GM12878 (cell line): ENCODE measurements around the gene TFRC. TPM values are rescaled to one million over a fixed set of nuclear protein-coding genes. Genes with fewer than 3 reads are reported as not detected.

Experiments used
- ATAC-seq: fragments of 200-7000 bp; cut with Tn5 transposase; 3 replicates; pipeline ENCODE4 v1.9.1; 2020; ENCODE audit warnings: mild to moderate bottlenecking, moderate library complexity
- BruUV-seq: library from RNA; stranded (reverse); fragments of 400-500 nt; replicated peaks from 2 replicates; lab custom pipeline; 2021; lab: Mats Ljungman, UMichigan
- CTCF ChIA-PET: fragments of 300-600 bp; sonication (Branson Sonifier 250); formaldehyde crosslinking; extraction: SDS; loops from one replicate; lab custom pipeline; 2021; ENCODE audit warnings: inconsistent platforms; lab: Yijun Ruan, JAX
- POLR2A ChIA-PET: fragments of 350-600 bp; formaldehyde crosslinking; extraction: SDS; loops from one replicate; lab custom pipeline; 2021; ENCODE audit warnings: inconsistent platforms; lab: Charles Lee
- RAD21 ChIA-PET: fragments of 300-600 bp; sonication (Branson Sonifier 250); formaldehyde crosslinking; loops from one replicate; lab custom pipeline; 2023; ENCODE audit warnings: antibody characterized with exemption; ENCODE audit not compliant: unreplicated experiment; lab: Charles Lee
- SMC1A ChIA-PET: fragments of 300-600 bp; sonication (Branson Sonifier 250); formaldehyde crosslinking; loops from one replicate; lab custom pipeline; 2023; ENCODE audit not compliant: unreplicated experiment, uncharacterized antibody; lab: Charles Lee
- DNase-seq: peaks from one replicate; pipeline ENCODE4 v3.0.0-alpha.2; 2011; ENCODE audit warnings: low read depth, low spot score
- FAIRE-seq: peaks from 3 replicates; lab custom pipeline; 2011; peaks lifted over from hg19 to GRCh38; lab: Jason Lieb, UNC
- H2AFZ ChIP-seq: 2 replicates; pipeline ENCODE4 v1.6.0; 2011; ENCODE audit warnings: low read depth, low read length, control low read depth; ENCODE audit not compliant: control insufficient read depth
- H3K27ac ChIP-seq: 2 replicates; pipeline ENCODE4 v1.5.1; 2011; ENCODE audit warnings: control low read depth; ENCODE audit not compliant: control insufficient read depth, insufficient read depth
- H3K27me3 ChIP-seq, 2 experiments: replicated peaks in 1 of 2; 2 replicates each; pipeline versions ENCODE4 v1.6.0 to v1.6.1; 2011; ENCODE audit warnings: low read length in 1 of 2; ENCODE audit not compliant: control insufficient read depth in 2 of 2, insufficient read depth in 2 of 2
- H3K36me3 ChIP-seq, 2 experiments: 2 replicates each; pipeline ENCODE4 v1.5.1; 2011; ENCODE audit warnings: low read length in 1 of 2; ENCODE audit not compliant: control insufficient read depth in 2 of 2, insufficient read depth in 2 of 2
- H3K4me1 ChIP-seq: 2 replicates; pipeline ENCODE4 v1.6.1; 2011; ENCODE audit warnings: mild to moderate bottlenecking, low read length, moderate library complexity, mixed read lengths; ENCODE audit not compliant: control insufficient read depth, insufficient read depth
- H3K4me2 ChIP-seq: 2 replicates; pipeline ENCODE4 v1.6.0; 2011; ENCODE audit warnings: control low read depth; ENCODE audit not compliant: control insufficient read depth, insufficient read depth
- H3K4me3 ChIP-seq: fragments of 200-600 bp; sonication (generic); 2 replicates; pipeline ENCODE4 v1.5.1; 2016
- H3K79me2 ChIP-seq: 2 replicates; pipeline ENCODE4 v1.6.0; 2011; ENCODE audit warnings: low read length; ENCODE audit not compliant: control insufficient read depth, insufficient read depth
- H3K9ac ChIP-seq: 2 replicates; pipeline ENCODE4 v1.8.0; 2011; ENCODE audit warnings: low read length, control low read depth, mixed read lengths; ENCODE audit not compliant: control insufficient read depth, insufficient read depth
- H3K9me3 ChIP-seq: replicated peaks from 3 replicates; pipeline ENCODE4 v1.5.1; 2011; ENCODE audit warnings: mild to moderate bottlenecking, low read length; ENCODE audit not compliant: control insufficient read depth, insufficient read depth
- H4K20me1 ChIP-seq: 2 replicates; pipeline ENCODE4 v1.6.0; 2011; ENCODE audit not compliant: control insufficient read depth, insufficient read depth
- CEBPB ChIP-seq, 2 experiments: fragments of 150-350 bp in 1 of 2; IDR thresholded peaks; 2 replicates each; pipeline ENCODE4 v1.6.1; 2012 to 2014; ENCODE audit warnings: low read depth in 2 of 2, low read length in 2 of 2, borderline replicate concordance in 1 of 2, inconsistent platforms in 1 of 2
- ZBTB4 ChIP-seq: fragments of 450-650 bp; formaldehyde crosslinking; IDR thresholded peaks from 2 replicates; pipeline ENCODE4 v1.4.0; 2022; ENCODE audit warnings: mild to moderate bottlenecking, moderate library complexity
- WGBS: methylation state at CpG from one replicate; pipeline ENCODE4 v1.1.6; 2016; ENCODE audit warnings: low lambda C conversion rate; ENCODE audit not compliant: insufficient replicate concordance, insufficient coverage; ENCODE audit errors: missing lambda C conversion rate; 5-methylcytosine and 5-hydroxymethylcytosine counted together
- in situ Hi-C: fragments of 300-500 bp; cut with MboI; formaldehyde crosslinking; loops from 9 replicates; pipeline ENCODE4 v1.14.3; 2018; ENCODE audit warnings: mixed read lengths
- intact Hi-C: fragments of 100-400 bp; cut with micrococcal nuclease; formaldehyde crosslinking; loops from one replicate; pipeline ENCODE4 v1.14.2; 2022; ENCODE audit not compliant: unreplicated experiment
- polyA plus RNA-seq, 11 experiments: library from polyadenylated mRNA; depleted of rRNA in 4 of 11; unstranded in 6 of 11; stranded (reverse) in 5 of 11; fragments of >200 nt; fragmentation: Nextera tagmentation in 4 of 11; fragmentation: Illumina TruSeq in 1 of 11; extraction: Ambion mirVana in 4 of 11; extraction: Trizol in 1 of 11; gene quantifications; 1 replicate in 1 of 11; 2 replicates in 10 of 11; pipeline versions ENCODE4 v1.2.1 to v1.2.3, GENCODE V29; 2011 to 2016; ENCODE audit warnings: inconsistent platforms in 2 of 11, missing spikeins in 2 of 11, low read depth in 1 of 11
- total RNA-seq, 4 experiments: library from RNA; depleted of rRNA in 3 of 4; stranded (reverse); fragments of >200 nt in 3 of 4; fragmentation: Illumina TruSeq in 1 of 4; extraction: Trizol in 1 of 4; gene quantifications; 2 replicates each; pipeline versions ENCODE4 v1.2.1 to v1.2.3, GENCODE V29; 2013 to 2021

The TFRC gene
- total and polyA plus RNA-seq, 10 of the 15 experiments (the other 5 are each of a cell fraction or from before 2014, with no cell fraction given), result 123 to 526 (median 316) TPM

- Histone ChIP-seq H3K9me3 (no peaks in the 10 kb centered on the region; the same call in 2 of the 3 replicates), H3K4me2 (no peak overlapping the region), H3K79me2 (no peaks in the 10 kb centered on the region), H3K36me3 (no peaks in the 10 kb centered on the region), H3K9ac (no peak overlapping the region), H3K27ac (no peak overlapping the region)
- DNase-seq, result no peak
- no TSS peak for BruUV-seq
- no peak for TF ChIP-seq ZBTB4 (CRISPR knock-in tag)
- TF ChIP-seq CEBPB (IDR thresholded peaks at IDR 0.05; ENCODE audit: borderline replicate concordance in 1 of 2, low read depth in 2 of 2, low read length in 2 of 2), result peak in 1 of 2 experiments; percentile 11; a peak in 1 of 4 replicates
- TF ChIP-seq, all 136 proteins: peak for 1
- ATAC-seq (no peak), FAIRE-seq (no peak)
- Histone ChIP-seq H3K4me3 (no peak overlapping the region), H2AFZ (peak overlapping the region; percentile 42; the same call in 1 of the 2 replicates), H4K20me1 (no peaks in the 10 kb centered on the region), H3K27me3 (no peaks in the 10 kb centered on the region), H3K4me1 (peaks cover 35% of the 10 kb centered on the region)
- ChIA-PET SMC1A (interaction anchor here (0.6 to 1.8 kb wide), 4 partner anchors 18 to 49 kb away, joined by 3 to 6 read pairs (median 4); no protein-coding TSS in a partner anchor), CTCF (interaction anchor here (1.5 kb wide), 1 partner anchor 45 kb away, joined by 4 read pairs; no protein-coding TSS in a partner anchor), RAD21 (interaction anchor here (0.9 to 1.0 kb wide), 2 partner anchors 25 to 49 kb away, joined by 3 read pairs; no protein-coding TSS in a partner anchor), POLR2A (interaction anchor here (1.5 kb wide), 1 partner anchor 10 kb away, joined by 6 read pairs; no protein-coding TSS in a partner anchor)
- in situ Hi-C loops, result no loop called here
- intact Hi-C loops, result no loop called here
- 53% methylated on average over 16 of the region's 16 CpGs for WGBS
Measured at GRCh38 chr3:196122021-196122687, 40.3 kb upstream of the TFRC start.
